Measurements from ENCODE around the gene NTRK2.

Gene NTRK2

GRCh38 chr9:84894859-84895258 is 225.3 kb downstream of the NTRK2 start:
- CTCF ChIA-PET, result interaction anchor here (0.5 to 0.7 kb wide), 2 partner anchors 8 to 62 kb away, joined by 3 read pairs; no protein-coding TSS in a partner anchor
- H3K4me3 ChIP-seq (ENCODE audit: low read depth, low read length), result no peak overlapping the region
- no peaks in the 10 kb centered on the region for H3K9me3 ChIP-seq (ENCODE audit: control insufficient read depth, insufficient read depth, low read depth, low read length)
- H3K27ac ChIP-seq (ENCODE audit: extremely low read depth, low read depth, low read length), result no peak overlapping the region
- no peaks in the 10 kb centered on the region for H3K4me1 ChIP-seq (ENCODE audit: control insufficient read depth, insufficient read depth, low read length)
- no peaks in the 10 kb centered on the region for H3K36me3 ChIP-seq (ENCODE audit: control insufficient read depth in 2 of 2, insufficient read depth in 1 of 2, low read length in 2 of 2)
- TF ChIP-seq TRIM28 (IDR thresholded peaks at IDR 0.05; ENCODE audit: borderline replicate concordance, low read length) (no peak), ZNF791 (tag by site-specific recombination; IDR thresholded peaks at IDR 0.05) (no peak), MYNN (tag by site-specific recombination; IDR thresholded peaks at IDR 0.05; ENCODE audit: borderline replicate concordance) (no peak), ZNF514 (tag by site-specific recombination; IDR thresholded peaks at IDR 0.05) (no peak), BCL11B (tag by site-specific recombination; IDR thresholded peaks at IDR 0.05; ENCODE audit: low read depth) (no peak), ZFHX2 (tag by site-specific recombination; conservative IDR thresholded peaks at IDR 0.05) (no peak), ZNF776 (tag by site-specific recombination; IDR thresholded peaks at IDR 0.05; ENCODE audit: borderline replicate concordance) (no peak), GLI4 (tag by site-specific recombination; IDR thresholded peaks at IDR 0.05) (no peak), ZNF664 (tag by site-specific recombination; IDR thresholded peaks at IDR 0.05) (no peak), REST (tag by site-specific recombination; IDR thresholded peaks at IDR 0.05) (no peak), ZBTB10 (tag by site-specific recombination; IDR thresholded peaks at IDR 0.05) (no peak)
- TF ChIP-seq, protein P1, sequence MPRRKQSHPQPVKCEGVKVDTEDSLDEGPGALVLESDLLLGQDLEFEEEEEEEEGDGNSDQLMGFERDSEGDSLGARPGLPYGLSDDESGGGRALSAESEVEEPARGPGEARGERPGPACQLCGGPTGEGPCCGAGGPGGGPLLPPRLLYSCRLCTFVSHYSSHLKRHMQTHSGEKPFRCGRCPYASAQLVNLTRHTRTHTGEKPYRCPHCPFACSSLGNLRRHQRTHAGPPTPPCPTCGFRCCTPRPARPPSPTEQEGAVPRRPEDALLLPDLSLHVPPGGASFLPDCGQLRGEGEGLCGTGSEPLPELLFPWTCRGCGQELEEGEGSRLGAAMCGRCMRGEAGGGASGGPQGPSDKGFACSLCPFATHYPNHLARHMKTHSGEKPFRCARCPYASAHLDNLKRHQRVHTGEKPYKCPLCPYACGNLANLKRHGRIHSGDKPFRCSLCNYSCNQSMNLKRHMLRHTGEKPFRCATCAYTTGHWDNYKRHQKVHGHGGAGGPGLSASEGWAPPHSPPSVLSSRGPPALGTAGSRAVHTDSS (tag by site-specific recombination; IDR thresholded peaks at IDR 0.05), result no peak
- POLR2A ChIA-PET, result no interaction called here

DNA sequence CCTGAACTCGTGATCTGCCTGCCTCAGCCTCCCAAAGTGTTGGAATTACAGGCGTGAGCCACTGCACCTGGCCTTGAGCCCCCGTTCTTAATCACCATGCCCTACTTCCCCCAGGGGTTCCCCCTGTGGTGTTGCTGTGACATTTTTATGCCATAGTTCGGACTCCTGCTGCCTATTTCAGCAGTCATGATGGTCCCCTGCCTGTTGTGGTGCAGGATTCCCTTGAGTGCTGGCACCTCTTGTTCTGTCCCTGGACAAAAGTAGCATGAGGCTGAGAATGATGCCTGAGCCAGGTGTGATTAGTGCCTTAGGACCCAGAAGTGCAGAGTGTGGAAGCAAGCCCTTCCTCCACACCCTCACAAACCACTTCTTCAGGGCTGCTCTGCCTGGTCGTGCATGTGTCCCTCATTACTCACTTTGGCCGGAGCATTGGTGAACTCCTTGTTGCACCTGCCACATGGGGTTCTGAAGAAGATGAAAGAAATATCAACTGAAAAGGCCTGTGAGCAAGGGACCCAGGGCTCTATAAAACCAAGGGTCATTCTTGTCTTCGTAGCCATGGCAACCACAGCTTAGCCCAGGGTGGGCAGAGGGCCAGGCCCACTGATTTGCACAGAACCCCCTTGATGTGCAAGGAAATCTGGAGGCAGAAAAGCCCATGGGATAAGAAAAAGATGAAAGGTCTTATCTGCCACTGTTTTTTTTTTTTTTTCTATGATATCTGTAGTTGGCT is 228.0 kb downstream of the NTRK2 start:
- Histone ChIP-seq H3K4me1 (ENCODE audit: control insufficient read depth, insufficient read depth, low read length) (no peaks in the 10 kb centered on the region), H3K9me3 (ENCODE audit: control insufficient read depth, insufficient read depth, low read depth, low read length) (no peaks in the 10 kb centered on the region), H3K27ac (ENCODE audit: extremely low read depth, low read depth, low read length) (no peak overlapping the region), H3K36me3 (ENCODE audit: control insufficient read depth in 2 of 2, insufficient read depth in 1 of 2, low read length in 2 of 2) (no peaks in the 10 kb centered on the region), H3K4me3 (ENCODE audit: low read depth, low read length) (no peak overlapping the region)
- CTCF ChIA-PET, result interaction anchor here (0.6 to 0.7 kb wide), 2 partner anchors 33 to 46 kb away, joined by 3 to 4 read pairs; no protein-coding TSS in a partner anchor
- POLR2A ChIA-PET, result no interaction called here
- TF ChIP-seq ZNF302 (tag by site-specific recombination; IDR thresholded peaks at IDR 0.05; ENCODE audit: low read depth) (no peak), ZIC2 (tag by site-specific recombination; IDR thresholded peaks at IDR 0.05) (peak; percentile 61), ZNF16 (tag by site-specific recombination; IDR thresholded peaks at IDR 0.05; ENCODE audit: low read depth) (no peak), ZNF311 (tag by site-specific recombination; IDR thresholded peaks at IDR 0.05; ENCODE audit: borderline replicate concordance) (no peak), ZSCAN4 (tag by site-specific recombination; IDR thresholded peaks at IDR 0.05) (no peak)

Data from HEK293 (cell line).